Measurements from ENCODE around the gene MRPL41. TPM values are rescaled to one million over a fixed set of nuclear protein-coding genes. Genes with fewer than 3 reads are reported as not detected.
"Not testable (repeated sequence)": the region's sequence is repeated elsewhere in the genome, so short reads cannot be mapped to it uniquely, and the experiment has no call there.

Gene MRPL41
- total and polyA plus RNA-seq, 4 donors = 25.8 to 86.6 (median 41.7) TPM

- DNase-seq = no peak
- 85 to 88% methylated on average over 25 of the region's 25 CpGs for WGBS, 2 donors
- ATAC-seq (ENCODE audit: low FRiP score) = no peak
These were observed 39.8 kb upstream of the MRPL41 start for GRCh38 chr9:137511758-137512463.

GRCh38 chr9:137513136-137513535 is 38.5 kb upstream of the MRPL41 start:
- H3K9me3 ChIP-seq (ENCODE audit: control insufficient read depth, low read length); H3K36me3 ChIP-seq (ENCODE audit: control insufficient read depth in 1 of 2, insufficient read depth in 2 of 2, low read length in 1 of 2); intact Hi-C loops (cut with DNase I); ATAC-seq (ENCODE audit: low FRiP score); H3K27me3 ChIP-seq (ENCODE audit: control insufficient read depth in 1 of 2, insufficient read depth in 2 of 2, low read length in 1 of 2); H3K4me1 ChIP-seq (ENCODE audit: control insufficient read depth in 1 of 2, insufficient read depth in 2 of 2, low read length in 2 of 2); H3K4me3 ChIP-seq (ENCODE audit: low read length in 2 of 2); DNase-seq; H3K27ac ChIP-seq (ENCODE audit: low read depth in 1 of 2, low read length in 2 of 2): not testable (repeated sequence)
- 87 to 92% methylated on average over 5 of the region's 5 CpGs for WGBS, 2 donors

More at GRCh38 chr9:137511758-137512463, 39.8 kb upstream of the MRPL41 start:
- Histone ChIP-seq H3K27ac (ENCODE audit: low read depth in 1 of 2, low read length in 2 of 2) (no peak overlapping the region), H3K36me3 (ENCODE audit: control insufficient read depth in 1 of 2, insufficient read depth in 2 of 2, low read length in 1 of 2) (no peaks in the 10 kb centered on the region), H3K9me3 (ENCODE audit: control insufficient read depth, low read length) (no peaks in the 10 kb centered on the region), H3K4me3 (ENCODE audit: low read length in 2 of 2) (no peak overlapping the region), H3K4me1 (ENCODE audit: control insufficient read depth in 1 of 2, insufficient read depth in 2 of 2, low read length in 2 of 2) (no peaks in the 10 kb centered on the region), H3K27me3 (ENCODE audit: control insufficient read depth in 1 of 2, insufficient read depth in 2 of 2, low read length in 1 of 2) (no peaks in the 10 kb centered on the region)
- intact Hi-C loops (cut with DNase I) = no loop called here

GRCh38 chr9:137513801-137514570 is 37.7 kb upstream of the MRPL41 start:
- WGBS, 2 donors = 90 to 91% methylated on average over 38 to 42 of the region's 42 CpGs
- intact Hi-C loops (cut with DNase I) = not testable (repeated sequence)

GRCh38 chr9:137514691-137515337 is 36.9 kb upstream of the MRPL41 start:
- H3K9me3 ChIP-seq (ENCODE audit: control insufficient read depth, low read length) = no peaks in the 10 kb centered on the region
- intact Hi-C loops (cut with DNase I) = no loop called here
- ATAC-seq (ENCODE audit: low FRiP score) (no peak), DNase-seq (no peak)
- H3K36me3 ChIP-seq (ENCODE audit: control insufficient read depth in 1 of 2, insufficient read depth in 2 of 2, low read length in 1 of 2) = no peaks in the 10 kb centered on the region
- WGBS, 2 donors = 89 to 92% methylated on average over 20 to 30 of the region's 30 CpGs
- H3K4me3 ChIP-seq (ENCODE audit: low read length in 2 of 2) = no peak overlapping the region
- no peaks in the 10 kb centered on the region for H3K27me3 ChIP-seq (ENCODE audit: control insufficient read depth in 1 of 2, insufficient read depth in 2 of 2, low read length in 1 of 2)
- H3K4me1 ChIP-seq (ENCODE audit: control insufficient read depth in 1 of 2, insufficient read depth in 2 of 2, low read length in 2 of 2) = no peaks in the 10 kb centered on the region
- H3K27ac ChIP-seq (ENCODE audit: low read depth in 1 of 2, low read length in 2 of 2) = no peak overlapping the region

More at GRCh38 chr9:137513801-137514570, 37.7 kb upstream of the MRPL41 start:
- H3K4me1 ChIP-seq (ENCODE audit: control insufficient read depth in 1 of 2, insufficient read depth in 2 of 2, low read length in 2 of 2); H3K4me3 ChIP-seq (ENCODE audit: low read length in 2 of 2); H3K9me3 ChIP-seq (ENCODE audit: control insufficient read depth, low read length); H3K27me3 ChIP-seq (ENCODE audit: control insufficient read depth in 1 of 2, insufficient read depth in 2 of 2, low read length in 1 of 2); H3K27ac ChIP-seq (ENCODE audit: low read depth in 1 of 2, low read length in 2 of 2); H3K36me3 ChIP-seq (ENCODE audit: control insufficient read depth in 1 of 2, insufficient read depth in 2 of 2, low read length in 1 of 2); ATAC-seq (ENCODE audit: low FRiP score): not testable (repeated sequence)
- peak in 1 of 2 donors; percentile 26 for DNase-seq

- H3K27ac ChIP-seq (ENCODE audit: low read depth in 1 of 2, low read length in 2 of 2) = no peak overlapping the region
- ATAC-seq (ENCODE audit: low FRiP score) (peak; percentile 44), DNase-seq (no peak)
- no peaks in the 10 kb centered on the region for H3K4me1 ChIP-seq (ENCODE audit: control insufficient read depth in 1 of 2, insufficient read depth in 2 of 2, low read length in 2 of 2)
- no peaks in the 10 kb centered on the region for H3K36me3 ChIP-seq (ENCODE audit: control insufficient read depth in 1 of 2, insufficient read depth in 2 of 2, low read length in 1 of 2)
- intact Hi-C loops (cut with DNase I) = no loop called here
- no peaks in the 10 kb centered on the region for H3K9me3 ChIP-seq (ENCODE audit: control insufficient read depth, low read length)
- WGBS, 2 donors = 85 to 91% methylated on average over 23 of the region's 23 CpGs
- no peaks in the 10 kb centered on the region for H3K27me3 ChIP-seq (ENCODE audit: control insufficient read depth in 1 of 2, insufficient read depth in 2 of 2, low read length in 1 of 2)
- H3K4me3 ChIP-seq (ENCODE audit: low read length in 2 of 2) = no peak overlapping the region
These were observed 36.3 kb upstream of the MRPL41 start for GRCh38 chr9:137515338-137515724.

- WGBS, 2 donors = 87 to 91% methylated on average over 10 of the region's 10 CpGs
- ATAC-seq (ENCODE audit: low FRiP score) (no peak), DNase-seq (no peak)
- Histone ChIP-seq H3K4me1 (ENCODE audit: control insufficient read depth in 1 of 2, insufficient read depth in 2 of 2, low read length in 2 of 2) (no peaks in the 10 kb centered on the region), H3K27me3 (ENCODE audit: control insufficient read depth in 1 of 2, insufficient read depth in 2 of 2, low read length in 1 of 2) (no peaks in the 10 kb centered on the region), H3K4me3 (ENCODE audit: low read length in 2 of 2) (no peak overlapping the region), H3K9me3 (ENCODE audit: control insufficient read depth, low read length) (no peaks in the 10 kb centered on the region), H3K36me3 (ENCODE audit: control insufficient read depth in 1 of 2, insufficient read depth in 2 of 2, low read length in 1 of 2) (no peaks in the 10 kb centered on the region), H3K27ac (ENCODE audit: low read depth in 1 of 2, low read length in 2 of 2) (no peak overlapping the region)
- intact Hi-C loops (cut with DNase I) = no loop called here
These were observed 35.3 kb upstream of the MRPL41 start for GRCh38 chr9:137516144-137516917.

- H3K4me1 ChIP-seq (ENCODE audit: control insufficient read depth in 1 of 2, insufficient read depth in 2 of 2, low read length in 2 of 2) = not testable (repeated sequence)
These were observed 32.8 kb upstream of the MRPL41 start for GRCh38 chr9:137518661-137519459.

GRCh38 chr9:137519553-137519952 is 32.1 kb upstream of the MRPL41 start:
- no peaks in the 10 kb centered on the region for H3K4me1 ChIP-seq (ENCODE audit: control insufficient read depth in 1 of 2, insufficient read depth in 2 of 2, low read length in 2 of 2)
- 92 to 94% methylated on average over 10 of the region's 10 CpGs for WGBS, 2 donors
- ATAC-seq (ENCODE audit: low FRiP score) (no peak), DNase-seq (no peak)
- H3K27me3 ChIP-seq (ENCODE audit: control insufficient read depth in 1 of 2, insufficient read depth in 2 of 2, low read length in 1 of 2) = no peaks in the 10 kb centered on the region
- intact Hi-C loops (cut with DNase I) = no loop called here
- H3K36me3 ChIP-seq (ENCODE audit: control insufficient read depth in 1 of 2, insufficient read depth in 2 of 2, low read length in 1 of 2) = no peaks in the 10 kb centered on the region
- no peak overlapping the region for H3K27ac ChIP-seq (ENCODE audit: low read depth in 1 of 2, low read length in 2 of 2)
- no peak overlapping the region for H3K4me3 ChIP-seq (ENCODE audit: low read length in 2 of 2)
- no peaks in the 10 kb centered on the region for H3K9me3 ChIP-seq (ENCODE audit: control insufficient read depth, low read length)

More at GRCh38 chr9:137518661-137519459, 32.8 kb upstream of the MRPL41 start:
- H3K27ac ChIP-seq (ENCODE audit: low read depth in 1 of 2, low read length in 2 of 2); ATAC-seq (ENCODE audit: low FRiP score); DNase-seq; H3K9me3 ChIP-seq (ENCODE audit: control insufficient read depth, low read length); H3K4me3 ChIP-seq (ENCODE audit: low read length in 2 of 2); H3K27me3 ChIP-seq (ENCODE audit: control insufficient read depth in 1 of 2, insufficient read depth in 2 of 2, low read length in 1 of 2); H3K36me3 ChIP-seq (ENCODE audit: control insufficient read depth in 1 of 2, insufficient read depth in 2 of 2, low read length in 1 of 2); intact Hi-C loops (cut with DNase I): not testable (repeated sequence)
- WGBS, 2 donors = 91 to 92% methylated on average over 13 of the region's 13 CpGs

Data from aorta (tissue), 5 donors.